ENCODE data around the gene UNC50. TPM values are rescaled to one million over a fixed set of nuclear protein-coding genes. Genes with fewer than 3 reads are reported as not detected.
"Not testable (repeated sequence)": the region's sequence is repeated elsewhere in the genome, so short reads cannot be mapped to it uniquely, and the experiment has no call there.

UNC50 gene
- total RNA-seq, 4 donors from 2014 or later = 30.3 to 43.1 (median 30.5) TPM

- Histone ChIP-seq H3K36me3 (peaks cover 2 to 5% of the 10 kb centered on the region in 2 donors), H3K27ac (no peak overlapping the region), H3K4me3 (no peak overlapping the region), H3K27me3 (no peaks in the 10 kb centered on the region), H3K4me1 (no peaks in the 10 kb centered on the region), H3K9me3 (no peaks in the 10 kb centered on the region)
- DNase-seq = no peak
- intact Hi-C loops (cut with DNase I; ENCODE audit: low total_unique reads) (no loop called here), in situ Hi-C loops (cut with MboI; ENCODE audit: low sequenced_read_pairs in 4 of 4) (no loop called here)
- TF ChIP-seq CTCF (IDR thresholded peaks at IDR 0.05 in 4 of 5, conservative IDR thresholded peaks at IDR 0.05 in 1 of 5) (no peak), POLR2A (IDR thresholded peaks at IDR 0.05) (no peak)
- ATAC-seq = no peak
Observed at GRCh38 chr2:98592565-98592964, 15.8 kb upstream of the UNC50 start.

- H3K9me3 ChIP-seq; in situ Hi-C loops (cut with MboI; ENCODE audit: low sequenced_read_pairs in 4 of 4); H3K4me1 ChIP-seq; H3K27me3 ChIP-seq; intact Hi-C loops (cut with DNase I; ENCODE audit: low total_unique reads); H3K27ac ChIP-seq; H3K4me3 ChIP-seq; DNase-seq; ATAC-seq: not testable (repeated sequence)
- H3K36me3 ChIP-seq = peaks cover 2 to 23% of the 10 kb centered on the region in 2 donors
Observed at GRCh38 chr2:98594665-98595064, 13.7 kb upstream of the UNC50 start.

GRCh38 chr2:98598781-98599428 is 9.5 kb upstream of the UNC50 start:
- H3K36me3 ChIP-seq = peaks cover 2 to 61% of the 10 kb centered on the region in 2 donors
- ATAC-seq (no peak), DNase-seq (no peak)
- H3K4me3 ChIP-seq = no peak overlapping the region
- in situ Hi-C loops (cut with MboI; ENCODE audit: low sequenced_read_pairs in 4 of 4) (no loop called here), intact Hi-C loops (cut with DNase I; ENCODE audit: low total_unique reads) (no loop called here)
- no peaks in the 10 kb centered on the region for H3K9me3 ChIP-seq
- H3K27ac ChIP-seq = no peak overlapping the region
- H3K27me3 ChIP-seq = no peaks in the 10 kb centered on the region
- H3K4me1 ChIP-seq = peaks cover 0 to 1% of the 10 kb centered on the region in 2 donors
- TF ChIP-seq CTCF (IDR thresholded peaks at IDR 0.05 in 4 of 5, conservative IDR thresholded peaks at IDR 0.05 in 1 of 5) (no peak), POLR2A (IDR thresholded peaks at IDR 0.05) (no peak)

GRCh38 chr2:98601532-98602132 is 6.8 kb upstream of the UNC50 start:
- in situ Hi-C loops (cut with MboI; ENCODE audit: low sequenced_read_pairs in 4 of 4) (loop anchor here in 1 of 4 donors (10.0 to 25.0 kb wide), 2 partner anchors 187 to 586 kb away; partner anchors contain the start of genes MITD1 and MRPL30), intact Hi-C loops (cut with DNase I; ENCODE audit: low total_unique reads) (loop anchor here (10.0 kb wide), 3 partner anchors 187 to 667 kb away; partner anchors contain the start of genes LIPT1 and TSGA10)
- Histone ChIP-seq H3K9me3 (no peaks in the 10 kb centered on the region), H3K27ac (no peak overlapping the region), H3K4me1 (peaks cover 20 to 25% of the 10 kb centered on the region in 2 donors), H3K27me3 (no peaks in the 10 kb centered on the region), H3K4me3 (no peak overlapping the region), H3K36me3 (peaks cover 2 to 61% of the 10 kb centered on the region in 2 donors)
- DNase-seq (no peak), ATAC-seq (peak in 1 of 2 donors; percentile 57)
- TF ChIP-seq CTCF (IDR thresholded peaks at IDR 0.05 in 4 of 5, conservative IDR thresholded peaks at IDR 0.05 in 1 of 5) (peak in 4 of 5 experiments; percentile 19 to 46 (median 42)), POLR2A (IDR thresholded peaks at IDR 0.05) (no peak)

- Histone ChIP-seq H3K27ac (peak overlapping the region in 1 of 4 donors; percentile 29), H3K4me1 (peaks cover 35 to 36% of the 10 kb centered on the region in 2 donors), H3K4me3 (no peak overlapping the region), H3K27me3 (no peaks in the 10 kb centered on the region), H3K9me3 (no peaks in the 10 kb centered on the region), H3K36me3 (peaks cover 0 to 39% of the 10 kb centered on the region in 2 donors)
- ATAC-seq (no peak), DNase-seq (no peak)
- in situ Hi-C loops (cut with MboI; ENCODE audit: low sequenced_read_pairs in 4 of 4) (loop anchor here in 1 of 4 donors (10.0 to 25.0 kb wide), 2 partner anchors 190 to 583 kb away; partner anchors contain the start of genes MITD1 and MRPL30), intact Hi-C loops (cut with DNase I; ENCODE audit: low total_unique reads) (loop anchor here (10.0 kb wide), 3 partner anchors 190 to 670 kb away; partner anchors contain the start of genes LIPT1 and TSGA10)
- TF ChIP-seq CTCF (IDR thresholded peaks at IDR 0.05 in 4 of 5, conservative IDR thresholded peaks at IDR 0.05 in 1 of 5) (no peak), POLR2A (IDR thresholded peaks at IDR 0.05) (no peak)
Observed at GRCh38 chr2:98604547-98604946, 3.8 kb upstream of the UNC50 start.
